Ovary (tissue), 9 donors: Measurements from ENCODE around the gene ZC3H6. TPM values are rescaled to one million over a fixed set of nuclear protein-coding genes. Genes with fewer than 3 reads are reported as not detected.

Source experiments
- DNase-seq, 5 donors: peaks; one replicate each; pipeline ENCODE4 v3.0.0-alpha.2; 2019 to 2020
- H3K27ac ChIP-seq, 2 donors: fragments of 200-600 bp; one replicate each; pipeline versions ENCODE4 v1.5.1 to v1.8.0; 2019 to 2022
- H3K27me3 ChIP-seq: fragments of 200-600 bp; one replicate; pipeline ENCODE4 v1.8.0; 2022
- H3K36me3 ChIP-seq: fragments of 200-600 bp; sonication (generic); one replicate; pipeline ENCODE4 v1.5.1; 2019
- H3K4me1 ChIP-seq: one replicate; pipeline ENCODE4 v1.8.1; 2013; ENCODE audit warnings: mild to moderate bottlenecking, moderate library complexity; ENCODE audit not compliant: insufficient read depth
- H3K4me3 ChIP-seq: fragments of 200-600 bp; sonication (generic); one replicate; pipeline ENCODE4 v1.5.1; 2017
- H3K9me3 ChIP-seq, 2 donors: fragments of 200-600 bp in 1 of 2; sonication (generic) in 1 of 2; one replicate each; pipeline versions ENCODE4 v1.5.1 to v1.8.1; 2013 to 2019; ENCODE audit warnings: mild to moderate bottlenecking in 1 of 2, moderate library complexity in 1 of 2
- CTCF ChIP-seq, 3 donors: fragments of 450-650 bp in 2 of 3; fragments of 200-600 bp in 1 of 3; IDR thresholded peaks; one replicate each; pipeline versions ENCODE4 v1.5.1 to v1.8.0; 2016 to 2022; ENCODE audit warnings: antibody characterized with exemption in 3 of 3, mild to moderate bottlenecking in 1 of 3
- EP300 ChIP-seq: sonication (generic); formaldehyde crosslinking; IDR thresholded peaks from one replicate; pipeline ENCODE4 v1.6.1; 2017; ENCODE audit warnings: antibody characterized with exemption
- POLR2A ChIP-seq: fragments of 450-650 bp; IDR thresholded peaks from one replicate; pipeline ENCODE4 v1.6.1; 2017; ENCODE audit warnings: antibody characterized with exemption, mild to moderate bottlenecking, moderate library complexity
- WGBS, 3 donors: extraction: QIAGEN DNeasy Blood & Tissue Kit in 1 of 3; methylation state at CpG; one replicate each; pipeline versions ENCODE4 v1.1.5 to v1.1.7; 2013 to 2017; 5-methylcytosine and 5-hydroxymethylcytosine counted together
- intact Hi-C, 4 donors: fragments of 100-400 bp; cut with DNase I; formaldehyde crosslinking; loops; one replicate each; pipeline versions ENCODE4 v1.11.0 to v1.15.1; 2022 to 2023
- polyA plus RNA-seq, 2 donors: library from polyadenylated mRNA; stranded (reverse); fragments of 200-250 nt in 1 of 2; fragments of 350-450 nt in 1 of 2; fragmentation: Illumina TruSeq in 1 of 2; extraction: RNeasy Lipid Tissue Mini Kit (QIAGEN cat#74804) in 1 of 2; gene quantifications; one replicate each; pipeline ENCODE4 v1.2.3, GENCODE V29; 2013 to 2014
- total RNA-seq, 7 donors: library from RNA; depleted of rRNA in 2 of 7; stranded (reverse); fragments of >200 nt in 2 of 7; fragmentation: NEBNext Ultra II Directional in 3 of 7; extraction: Animal tissue kit (Norgen Biotek cat#: 25700) in 3 of 7; gene quantifications; one replicate each; pipeline versions ENCODE4 v1.1.0 to v1.2.4, GENCODE V29; 2016 to 2023
- donor health status: DM: no; HTN: no; CAD: no; lungs with moderate emphysema.
- donor health status: DM: no; HTN: no; CAD: no.
- donor health status: Bipolar disorder and iron deficiency.
- donor health status: DM: yes; HTN: yes; CAD: no.
- donor health status: DM: no; HTN: no; CAD: no.
- donor health status: DM: yes; HTN: yes; CAD: no.

Gene ZC3H6
- total and polyA plus RNA-seq, 9 donors, result 4.6 to 30.1 (median 19.2) TPM

DNA sequence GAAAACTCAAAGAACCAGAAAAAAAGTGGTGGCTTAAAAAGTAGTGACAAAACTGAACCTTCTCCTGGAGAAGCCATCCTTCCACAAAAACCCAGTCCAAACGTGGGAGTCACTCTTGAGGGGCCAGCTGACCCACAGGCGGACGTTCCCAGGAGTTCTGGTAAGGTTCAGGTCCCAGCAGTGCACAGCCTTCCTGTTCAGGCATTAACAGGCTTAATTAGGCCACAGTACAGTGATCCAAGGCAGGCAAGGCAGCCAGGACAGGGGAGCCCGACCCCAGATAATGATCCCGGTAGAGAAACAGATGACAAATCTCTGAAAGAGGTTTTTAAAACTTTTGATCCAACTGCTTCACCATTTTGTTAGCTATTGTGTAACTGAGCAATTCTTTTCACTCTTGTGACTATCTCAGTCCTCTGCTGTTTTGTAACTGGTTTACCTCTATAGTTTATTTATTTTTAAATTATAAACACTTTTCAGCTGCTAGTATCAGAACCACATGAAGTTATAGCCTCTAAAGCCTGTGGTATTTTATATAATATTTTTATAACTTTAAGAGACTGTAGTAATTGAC, 56.8 kb downstream of the ZC3H6 start:
- WGBS, 3 donors, result 56 to 72% (median 62%) methylated on average over 5 of the region's 5 CpGs
- no peak for TF ChIP-seq POLR2A
- TF ChIP-seq CTCF (IDR thresholded peaks at IDR 0.05), result no peak
- TF ChIP-seq EP300, result no peak
- H3K4me1 ChIP-seq, result no peaks in the 10 kb centered on the region
- intact Hi-C loops, result loop anchor here in 1 of 4 donors (10.0 kb wide), 1 partner anchor 133 kb away; no protein-coding TSS in a partner anchor
- no peak overlapping the region for H3K4me3 ChIP-seq
- no peaks in the 10 kb centered on the region for H3K27me3 ChIP-seq
- no peaks in the 10 kb centered on the region for H3K36me3 ChIP-seq
- H3K9me3 ChIP-seq, result peaks cover 0 to 5% of the 10 kb centered on the region in 2 donors
- no peak for DNase-seq
- no peak overlapping the region for H3K27ac ChIP-seq

- TF ChIP-seq CTCF (IDR thresholded peaks at IDR 0.05) (no peak), POLR2A (no peak), EP300 (no peak)
- 93 to 97% (median 95%) methylated on average over 1 of the region's 1 CpG for WGBS, 3 donors
- intact Hi-C loops, result loop anchor here in 1 of 4 donors (10.0 kb wide), 1 partner anchor 129 kb away; no protein-coding TSS in a partner anchor
- no peaks in the 10 kb centered on the region for H3K27me3 ChIP-seq
- H3K4me1 ChIP-seq, result no peaks in the 10 kb centered on the region
- H3K36me3 ChIP-seq, result no peaks in the 10 kb centered on the region
- no peak overlapping the region for H3K27ac ChIP-seq
- no peak overlapping the region for H3K4me3 ChIP-seq
- no peaks in the 10 kb centered on the region for H3K9me3 ChIP-seq
- DNase-seq, result no peak
Observed at GRCh38 chr2:112335600-112335999, 60.2 kb downstream of the ZC3H6 start.

- 16 to 40% (median 23%) methylated on average over 2 of the region's 2 CpGs for WGBS, 3 donors
- no peak overlapping the region for H3K4me3 ChIP-seq
- no peaks in the 10 kb centered on the region for H3K27me3 ChIP-seq
- H3K9me3 ChIP-seq, result no peaks in the 10 kb centered on the region
- no peak overlapping the region for H3K27ac ChIP-seq
- TF ChIP-seq EP300, result no peak
- no peak for TF ChIP-seq POLR2A
- no peak for TF ChIP-seq CTCF (IDR thresholded peaks at IDR 0.05)
- no peaks in the 10 kb centered on the region for H3K36me3 ChIP-seq
- H3K4me1 ChIP-seq, result no peaks in the 10 kb centered on the region
- DNase-seq, result no peak
- intact Hi-C loops, result loop anchor here in 1 of 4 donors (10.0 kb wide), 1 partner anchor 125 kb away; no protein-coding TSS in a partner anchor
Observed at GRCh38 chr2:112339986-112340385, 64.6 kb downstream of the ZC3H6 start.

DNA sequence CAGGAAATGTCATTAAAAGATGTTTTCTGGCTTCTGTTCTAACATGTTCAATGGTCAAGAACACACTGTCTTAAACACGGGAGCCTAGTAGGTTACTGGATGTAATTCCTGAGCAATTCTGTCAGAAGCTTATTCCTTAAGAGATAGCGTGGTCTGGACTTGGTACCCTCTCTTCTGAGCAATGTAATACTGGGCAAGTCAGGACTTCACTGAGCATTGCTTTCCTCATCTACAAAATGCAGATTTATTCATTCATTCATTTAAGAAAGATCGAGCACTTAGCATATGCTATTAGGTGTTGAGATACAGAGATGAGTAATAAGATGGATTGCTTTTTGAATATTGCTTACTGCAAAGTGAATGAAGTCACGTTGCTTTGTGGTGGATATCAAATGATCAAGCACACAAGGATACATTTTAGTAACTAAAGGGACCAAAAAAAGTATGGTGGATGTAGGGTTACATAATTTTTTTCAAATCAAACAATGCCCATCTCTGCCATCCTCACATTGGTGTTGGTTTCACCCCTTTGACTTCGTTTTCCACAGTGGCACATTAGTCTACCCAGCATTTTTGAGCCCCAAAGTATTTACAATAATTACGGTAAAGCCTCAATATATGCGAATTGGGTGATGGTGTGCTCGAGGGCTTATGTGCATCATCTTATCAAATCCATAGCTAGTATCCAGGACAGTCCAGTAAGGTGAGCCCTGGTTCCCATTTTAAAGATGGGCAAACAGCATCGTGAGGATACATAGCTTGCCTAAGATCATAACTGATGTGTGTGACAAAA, 65.3 kb downstream of the ZC3H6 start:
- no peak for TF ChIP-seq CTCF (IDR thresholded peaks at IDR 0.05)
- TF ChIP-seq EP300, result no peak
- no peak for TF ChIP-seq POLR2A
- no peaks in the 10 kb centered on the region for H3K4me1 ChIP-seq
- intact Hi-C loops, result no loop called here

More for the DNA sequence above, 65.3 kb downstream of the ZC3H6 start:
- H3K27ac ChIP-seq, result no peak overlapping the region
- DNase-seq, result no peak
- WGBS, 3 donors, result 78 to 82% (median 80%) methylated on average over 9 of the region's 9 CpGs
- H3K27me3 ChIP-seq, result no peaks in the 10 kb centered on the region
- no peak overlapping the region for H3K4me3 ChIP-seq
- H3K36me3 ChIP-seq, result no peaks in the 10 kb centered on the region
- H3K9me3 ChIP-seq, result no peaks in the 10 kb centered on the region
